SK-N-MC (cell line): Measurements from ENCODE around the gene UNC93B1.
"Not testable (repeated sequence)": the region's sequence is repeated elsewhere in the genome, so short reads cannot be mapped to it uniquely, and the experiment has no call there.

Experiments
- EZH2 ChIP-seq: fragments of 200-600 bp; sonication (generic); IDR thresholded peaks from one replicate; pipeline ENCODE4 v1.6.1; 2017; ENCODE audit warnings: antibody characterized with exemption
- POLR2AphosphoS5 ChIP-seq: IDR thresholded peaks from 2 replicates; pipeline ENCODE4 v1.6.1; 2012; ENCODE audit warnings: mild to moderate bottlenecking, low read depth, low read length, borderline replicate concordance

DNA sequence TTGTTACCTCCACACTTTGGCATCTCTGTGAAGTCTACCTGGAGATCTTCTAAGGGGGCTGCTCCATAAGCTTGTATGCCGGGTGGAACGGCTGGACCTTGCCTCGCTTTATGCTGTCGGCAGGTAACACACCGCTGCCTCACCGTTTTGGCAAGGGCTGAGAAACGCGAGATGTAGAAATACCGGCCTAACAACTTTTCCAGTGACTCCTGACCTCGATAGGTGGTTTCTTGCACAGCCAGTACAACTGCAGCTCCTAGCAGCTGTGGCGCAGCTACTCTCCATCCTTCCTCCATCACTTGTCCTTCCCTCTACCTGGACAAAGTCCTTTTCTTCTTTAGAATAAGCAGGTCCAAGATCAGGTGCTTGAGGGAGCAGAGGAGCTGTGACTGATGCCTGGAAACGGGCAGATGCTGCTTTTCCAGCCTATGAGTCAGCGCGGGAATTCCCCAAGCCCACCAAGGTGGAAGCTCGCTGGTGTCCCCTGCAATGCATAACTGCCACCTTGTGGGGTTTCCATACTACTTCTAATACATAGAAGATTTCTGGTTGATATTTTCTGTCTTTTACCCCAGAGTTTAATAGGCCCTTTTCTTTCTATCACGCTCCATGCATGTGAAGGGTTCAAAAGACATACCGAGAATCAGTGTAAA lies 25.0 kb downstream of the UNC93B1 start:
- not testable (repeated sequence) for TF ChIP-seq EZH2, POLR2AphosphoS5
